Measurements from ENCODE around the gene FRS3.

- TF ChIP-seq POLR2A (IDR thresholded peaks at IDR 0.05) (no peak), CTCF (IDR thresholded peaks at IDR 0.05) (no peak)
Measured at GRCh38 chr6:41734666-41735426, 44.9 kb downstream of the FRS3 start.
